Activated effector memory CD4-positive, alpha-beta T cell treated with anti-CD3 and anti-CD28 coated beads, Interleukin-2, amount 50 U/mL, for 16 hours (primary cell): Measurements from ENCODE around the gene SPTBN5.

Experiments
- DNase-seq: peaks from one replicate; pipeline ENCODE4 v3.0.0-alpha.2; 2020

The SPTBN5 gene

GRCh38 chr15:41820791-41821423 is 72.9 kb downstream of the SPTBN5 start:
- no peak for DNase-seq

GRCh38 chr15:41819455-41820050 is 74.3 kb downstream of the SPTBN5 start:
- DNase-seq, result no peak

GRCh38 chr15:41817781-41818180 is 76.1 kb downstream of the SPTBN5 start:
- no peak for DNase-seq

GRCh38 chr15:41817327-41817726 is 76.5 kb downstream of the SPTBN5 start:
- DNase-seq, result no peak

GRCh38 chr15:41816788-41817187 is 77.1 kb downstream of the SPTBN5 start:
- no peak for DNase-seq

- DNase-seq, result no peak
These were observed 79.3 kb downstream of the SPTBN5 start for GRCh38 chr15:41814534-41814933.

- DNase-seq, result no peak
These were observed 80.4 kb downstream of the SPTBN5 start for GRCh38 chr15:41813426-41813825.

GRCh38 chr15:41812820-41813375 is 81.0 kb downstream of the SPTBN5 start:
- DNase-seq, result no peak

- DNase-seq, result peak; percentile 89
These were observed 82.2 kb downstream of the SPTBN5 start for GRCh38 chr15:41811432-41812195.

- DNase-seq, result no peak
These were observed 83.0 kb downstream of the SPTBN5 start for GRCh38 chr15:41810651-41811431.

- DNase-seq, result peak; percentile 45
These were observed 84.2 kb downstream of the SPTBN5 start for GRCh38 chr15:41809526-41810220.

- DNase-seq, result no peak
These were observed 84.7 kb downstream of the SPTBN5 start for GRCh38 chr15:41809121-41809520.

GRCh38 chr15:41806291-41807181 is 87.3 kb downstream of the SPTBN5 start:
- DNase-seq, result peak; percentile 50

GRCh38 chr15:41805711-41806110 is 88.1 kb downstream of the SPTBN5 start:
- DNase-seq, result no peak

GRCh38 chr15:41804916-41805666 is 88.8 kb downstream of the SPTBN5 start:
- peak; percentile 39 for DNase-seq

- peak; percentile 25 for DNase-seq
These were observed 89.5 kb downstream of the SPTBN5 start for GRCh38 chr15:41804361-41804760.

GRCh38 chr15:41801850-41802455 is 91.9 kb downstream of the SPTBN5 start:
- DNase-seq, result peak; percentile 21

- no peak for DNase-seq
These were observed 92.7 kb downstream of the SPTBN5 start for GRCh38 chr15:41801185-41801584.

- peak; percentile 53 for DNase-seq
These were observed 94.4 kb downstream of the SPTBN5 start for GRCh38 chr15:41799488-41799805.
